HG02973 (cell line): ENCODE measurements around the gene RBL2.
"Not testable (repeated sequence)": the region's sequence is repeated elsewhere in the genome, so short reads cannot be mapped to it uniquely, and the experiment has no call there.

Source experiments
- ATAC-seq: cut with Tn5 transposase; IDR thresholded peaks from one replicate; pipeline ENCODE4 v1.9.1; 2021; ENCODE audit warnings: moderate library complexity; ENCODE audit not compliant: unreplicated experiment

Gene RBL2

DNA sequence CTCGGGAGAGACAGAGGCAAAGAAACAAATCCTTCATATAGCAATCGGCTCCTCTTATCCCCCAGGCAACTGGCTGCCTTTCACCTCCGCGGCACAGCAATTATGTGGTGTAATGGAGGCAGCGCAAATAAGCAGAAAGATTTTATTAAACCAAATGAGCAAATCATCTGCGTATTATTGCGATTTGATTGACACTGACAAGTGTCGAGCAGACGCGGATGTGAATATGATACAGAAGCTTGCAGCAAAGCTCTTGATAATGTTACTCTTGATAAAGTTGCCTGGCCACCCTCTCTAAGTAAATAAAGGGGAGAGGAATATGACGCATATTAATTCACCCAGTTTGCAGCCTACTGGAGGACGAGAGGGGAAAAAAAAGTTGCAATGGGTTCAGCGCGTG, 95.2 kb downstream of the RBL2 start:
- no peak for ATAC-seq

DNA sequence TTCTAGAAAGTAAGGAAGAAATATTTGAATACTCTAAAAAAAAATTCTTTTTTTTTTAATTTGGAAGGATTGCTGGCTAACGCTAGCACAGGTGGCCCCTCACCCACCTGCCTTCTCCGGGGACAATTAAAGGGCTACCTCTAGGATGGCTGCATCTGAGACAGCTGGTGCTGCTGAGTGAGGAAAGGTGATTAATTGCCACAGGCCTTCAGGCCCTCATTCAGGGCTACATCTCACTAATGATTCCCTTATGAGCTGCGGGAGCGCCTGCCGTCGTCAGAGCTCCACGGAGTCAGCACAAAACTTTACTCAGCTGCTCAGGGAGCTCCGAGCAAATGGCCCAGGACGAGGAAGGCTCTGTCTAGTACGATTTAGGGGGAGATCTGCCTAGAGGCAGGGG, 95.8 kb downstream of the RBL2 start:
- no peak for ATAC-seq

DNA sequence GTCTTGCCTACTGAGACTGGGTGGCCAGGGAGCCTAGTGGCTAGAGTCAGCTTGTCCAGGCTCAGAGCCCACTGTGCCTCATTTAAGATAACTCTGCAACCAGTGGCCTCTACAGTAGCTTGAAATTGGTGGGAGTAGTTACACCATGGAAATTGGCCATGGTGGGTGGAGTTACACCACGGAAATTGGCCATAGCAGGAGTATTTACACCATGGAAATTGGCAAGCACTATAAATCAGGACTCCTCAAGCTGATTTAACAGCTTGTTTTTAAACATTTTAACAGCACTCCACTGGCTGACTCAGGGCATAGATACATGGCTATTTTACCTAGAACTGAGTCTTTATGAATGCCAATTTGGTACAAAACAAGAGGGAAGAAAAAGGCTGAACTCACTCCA, 96.5 kb downstream of the RBL2 start:
- no peak for ATAC-seq

DNA sequence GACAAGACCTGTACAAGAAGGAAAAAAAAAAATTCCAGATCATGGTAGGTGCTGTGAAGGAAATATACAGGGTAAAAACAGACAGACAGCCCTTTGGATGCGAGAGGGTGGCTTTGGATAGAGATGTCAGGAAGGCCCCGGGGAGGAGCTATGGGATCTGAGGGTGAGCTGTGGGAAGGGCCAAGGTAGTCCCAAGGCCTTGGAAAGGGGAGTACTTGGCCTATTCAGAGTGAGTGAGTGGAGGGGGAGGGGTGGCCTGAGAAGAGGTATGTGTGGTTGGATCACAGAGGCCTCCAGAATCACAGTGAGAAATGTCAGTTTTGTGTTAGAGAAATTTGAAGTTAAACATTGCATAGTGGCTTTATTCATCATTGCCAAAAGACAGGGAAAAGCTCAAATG, 99.9 kb downstream of the RBL2 start:
- no peak for ATAC-seq

DNA sequence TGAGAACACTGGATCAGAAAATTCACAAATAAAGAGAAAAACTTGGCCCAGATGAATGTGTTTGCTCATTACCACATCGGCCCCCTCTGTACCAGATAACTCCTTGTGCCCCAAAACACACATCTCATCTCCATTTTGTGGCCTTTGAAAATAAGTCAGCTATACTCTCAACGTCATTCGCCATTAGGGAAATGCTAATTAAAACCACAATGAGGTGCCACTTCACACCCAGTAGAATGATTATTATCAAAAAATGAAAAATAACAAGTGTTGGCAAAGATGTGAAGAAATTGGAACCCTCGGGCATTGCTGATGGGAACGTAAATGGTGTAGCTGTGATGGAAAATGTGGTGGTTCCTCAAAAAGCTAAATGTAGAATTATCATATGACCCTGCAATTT, 103.4 kb downstream of the RBL2 start:
- ATAC-seq: no peak

DNA sequence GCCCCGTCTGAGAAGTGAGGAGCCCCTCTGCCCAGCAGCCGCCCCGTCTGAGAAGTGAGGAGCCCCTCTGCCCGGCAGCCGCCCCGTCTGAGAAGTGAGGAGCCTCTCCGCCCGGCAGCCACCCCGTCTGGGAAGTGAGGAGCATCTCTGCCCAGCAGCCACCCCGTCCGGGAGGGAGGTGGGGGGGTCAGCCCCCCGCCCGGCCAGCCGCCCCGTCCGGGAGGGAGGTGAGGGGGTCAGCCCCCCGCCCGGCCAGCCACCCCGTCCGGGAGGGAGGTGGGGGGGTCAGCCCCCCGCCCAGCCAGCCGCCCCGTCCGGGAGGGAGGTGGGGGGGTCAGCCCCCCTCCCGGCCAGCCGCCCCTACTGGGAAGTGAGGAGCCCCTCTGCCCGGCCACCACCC, 105.1 kb downstream of the RBL2 start:
- not testable (repeated sequence) for ATAC-seq

DNA sequence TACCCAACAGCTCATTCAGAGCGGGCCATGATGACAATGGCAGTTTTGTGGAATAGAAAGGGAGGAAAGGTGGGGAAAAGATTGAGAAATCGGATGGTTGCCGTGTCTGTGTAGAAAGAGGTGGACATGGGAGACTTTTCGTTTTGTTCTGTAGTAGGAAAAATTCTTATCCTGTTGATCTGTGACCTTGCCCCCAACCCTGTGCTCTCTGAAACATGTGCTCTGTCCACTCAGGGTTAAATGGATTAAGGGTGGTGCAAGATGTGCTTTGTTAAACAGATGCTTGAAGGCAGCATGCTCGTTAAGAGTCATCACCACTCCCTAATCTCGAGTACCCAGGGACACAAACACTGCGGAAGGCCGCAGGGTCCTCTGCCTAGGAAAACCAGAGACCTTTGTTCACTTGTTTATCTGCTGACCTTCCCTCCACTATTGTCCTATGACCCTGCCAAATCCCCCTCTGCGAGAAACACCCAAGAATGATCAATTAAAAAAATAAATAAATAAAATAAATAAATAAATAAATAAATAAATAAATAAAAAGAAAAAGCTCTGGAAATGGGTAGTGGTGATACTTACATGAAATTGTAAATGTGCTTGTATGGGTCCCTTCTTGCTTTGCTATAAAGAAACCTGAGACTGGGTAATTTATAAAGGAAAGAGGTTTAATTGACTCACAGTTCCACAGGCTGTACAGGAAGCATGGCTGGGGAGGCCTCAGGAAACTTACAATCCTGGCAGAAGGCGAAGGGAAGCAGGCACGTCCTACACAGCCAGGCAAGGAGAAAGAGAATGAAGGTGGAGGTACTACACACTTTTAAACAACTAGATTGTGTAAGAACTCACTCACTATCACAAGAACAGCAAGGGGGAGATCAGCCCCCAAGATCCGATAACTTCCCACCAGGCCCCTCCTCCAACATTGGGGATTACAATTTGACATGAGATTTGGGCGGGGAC, 105.8 kb downstream of the RBL2 start:
- ATAC-seq: not testable (repeated sequence)
